Vagina (tissue), 2 donors: ENCODE data around the gene MCCC1.
A peak's percentile ranks its signal among the peaks of the same experiment; 100 is the strongest.

Experiments used
- POLR2A ChIP-seq, 2 donors: fragments of 450-650 bp; IDR thresholded peaks; one replicate each; pipeline ENCODE4 v1.6.1; 2017; ENCODE audit warnings: antibody characterized with exemption in 2 of 2, mild to moderate bottlenecking in 2 of 2, moderate library complexity in 2 of 2
- POLR2AphosphoS5 ChIP-seq, 2 donors: sonication (generic); formaldehyde crosslinking; IDR thresholded peaks; one replicate each; pipeline ENCODE4 v1.9.0; 2017; ENCODE audit warnings: antibody characterized with exemption in 2 of 2, mild to moderate bottlenecking in 2 of 2, low read depth in 1 of 2; ENCODE audit not compliant: insufficient read depth in 1 of 2
- TF ChIP-seq, protein P1 (sequence below), 3 experiments: fragments of 450-650 bp in 2 of 3; fragments of 200-600 bp in 1 of 3; sonication (generic) in 1 of 3; IDR thresholded peaks; one replicate each; pipeline ENCODE4 v1.5.1; 2017 to 2019; ENCODE audit warnings: antibody characterized with exemption in 3 of 3, mild to moderate bottlenecking in 2 of 3, moderate library complexity in 2 of 3

DNA sequence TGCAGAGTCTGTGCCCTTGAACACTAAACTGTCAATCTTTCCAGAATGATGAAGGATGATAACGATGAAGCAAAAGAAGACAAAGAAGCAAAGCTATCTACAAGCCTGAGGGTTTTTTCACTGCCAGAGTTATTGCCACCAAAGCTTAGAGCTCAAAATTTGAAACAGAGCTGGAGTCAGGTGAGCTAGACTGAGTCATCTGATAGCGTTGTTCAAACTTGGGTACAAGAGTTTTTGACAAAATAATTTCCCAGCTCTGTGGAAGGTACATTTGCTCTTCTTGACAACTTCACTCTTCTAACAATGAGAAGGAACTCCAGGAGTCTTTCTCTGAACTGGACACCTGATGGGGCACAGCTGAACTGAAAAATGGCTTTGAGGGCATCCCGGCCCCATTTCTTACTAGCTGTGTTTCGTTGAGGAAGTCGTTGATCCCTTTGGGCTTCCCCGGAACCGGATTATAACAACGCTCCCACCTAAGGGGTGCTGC, 715 bp downstream of the MCCC1 start:
- no peak for TF ChIP-seq POLR2A (IDR thresholded peaks at IDR 0.05)
- TF ChIP-seq, protein P1, sequence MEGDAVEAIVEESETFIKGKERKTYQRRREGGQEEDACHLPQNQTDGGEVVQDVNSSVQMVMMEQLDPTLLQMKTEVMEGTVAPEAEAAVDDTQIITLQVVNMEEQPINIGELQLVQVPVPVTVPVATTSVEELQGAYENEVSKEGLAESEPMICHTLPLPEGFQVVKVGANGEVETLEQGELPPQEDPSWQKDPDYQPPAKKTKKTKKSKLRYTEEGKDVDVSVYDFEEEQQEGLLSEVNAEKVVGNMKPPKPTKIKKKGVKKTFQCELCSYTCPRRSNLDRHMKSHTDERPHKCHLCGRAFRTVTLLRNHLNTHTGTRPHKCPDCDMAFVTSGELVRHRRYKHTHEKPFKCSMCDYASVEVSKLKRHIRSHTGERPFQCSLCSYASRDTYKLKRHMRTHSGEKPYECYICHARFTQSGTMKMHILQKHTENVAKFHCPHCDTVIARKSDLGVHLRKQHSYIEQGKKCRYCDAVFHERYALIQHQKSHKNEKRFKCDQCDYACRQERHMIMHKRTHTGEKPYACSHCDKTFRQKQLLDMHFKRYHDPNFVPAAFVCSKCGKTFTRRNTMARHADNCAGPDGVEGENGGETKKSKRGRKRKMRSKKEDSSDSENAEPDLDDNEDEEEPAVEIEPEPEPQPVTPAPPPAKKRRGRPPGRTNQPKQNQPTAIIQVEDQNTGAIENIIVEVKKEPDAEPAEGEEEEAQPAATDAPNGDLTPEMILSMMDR (IDR thresholded peaks at IDR 0.05), result no peak
- TF ChIP-seq POLR2AphosphoS5 (IDR thresholded peaks at IDR 0.05; ENCODE audit: insufficient read depth in 1 of 2, low read depth in 1 of 2), result peak in 1 of 2 donors; percentile 15
